ENCODE results near the gene GJB6.

DNA sequence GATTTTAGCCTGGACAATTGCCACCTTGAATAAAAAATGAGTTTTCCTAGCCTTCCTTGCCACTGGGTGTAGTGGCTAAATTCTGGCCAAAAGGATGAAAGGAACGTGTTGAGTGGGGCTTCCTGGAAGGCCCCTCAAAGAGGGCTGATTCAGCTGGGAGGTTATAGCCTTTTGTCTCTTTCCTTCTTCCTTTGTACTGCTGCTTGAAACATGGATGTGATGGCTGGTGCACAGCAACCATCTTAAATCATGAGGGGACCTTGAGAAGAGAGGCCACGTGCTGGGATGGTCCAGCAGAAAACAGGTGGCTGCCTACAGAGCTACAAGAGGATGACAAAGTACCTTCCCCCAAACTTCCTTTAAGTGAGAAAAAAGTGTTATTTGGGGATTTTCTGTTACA, 40.0 kb upstream of the GJB6 start:
- TF ChIP-seq, protein P1, sequence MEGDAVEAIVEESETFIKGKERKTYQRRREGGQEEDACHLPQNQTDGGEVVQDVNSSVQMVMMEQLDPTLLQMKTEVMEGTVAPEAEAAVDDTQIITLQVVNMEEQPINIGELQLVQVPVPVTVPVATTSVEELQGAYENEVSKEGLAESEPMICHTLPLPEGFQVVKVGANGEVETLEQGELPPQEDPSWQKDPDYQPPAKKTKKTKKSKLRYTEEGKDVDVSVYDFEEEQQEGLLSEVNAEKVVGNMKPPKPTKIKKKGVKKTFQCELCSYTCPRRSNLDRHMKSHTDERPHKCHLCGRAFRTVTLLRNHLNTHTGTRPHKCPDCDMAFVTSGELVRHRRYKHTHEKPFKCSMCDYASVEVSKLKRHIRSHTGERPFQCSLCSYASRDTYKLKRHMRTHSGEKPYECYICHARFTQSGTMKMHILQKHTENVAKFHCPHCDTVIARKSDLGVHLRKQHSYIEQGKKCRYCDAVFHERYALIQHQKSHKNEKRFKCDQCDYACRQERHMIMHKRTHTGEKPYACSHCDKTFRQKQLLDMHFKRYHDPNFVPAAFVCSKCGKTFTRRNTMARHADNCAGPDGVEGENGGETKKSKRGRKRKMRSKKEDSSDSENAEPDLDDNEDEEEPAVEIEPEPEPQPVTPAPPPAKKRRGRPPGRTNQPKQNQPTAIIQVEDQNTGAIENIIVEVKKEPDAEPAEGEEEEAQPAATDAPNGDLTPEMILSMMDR (conservative IDR thresholded peaks at IDR 0.05 in 1 of 2, IDR thresholded peaks at IDR 0.05 in 1 of 2; ENCODE audit: extremely low read depth in 1 of 2, insufficient read depth in 1 of 2, low read depth in 1 of 2, low read length in 2 of 2): no peak
- no peak for TF ChIP-seq EZH2 (IDR thresholded peaks at IDR 0.05; ENCODE audit: borderline replicate concordance, low read length)
